Gastrocnemius medialis (tissue), 4 donors: ENCODE results near the gene HLA-DOB.

Source experiments
- CTCF ChIP-seq, 5 experiments: fragments of 450-650 bp in 3 of 5; fragments of 200-600 bp in 2 of 5; sonication (generic) in 2 of 5; IDR thresholded peaks in 4 of 5; conservative IDR thresholded peaks in 1 of 5; 1 replicate in 4 of 5; 2 replicates in 1 of 5; pipeline ENCODE4 v1.5.1; 2016 to 2019; ENCODE audit warnings: antibody characterized with exemption in 5 of 5, mild to moderate bottlenecking in 3 of 5, moderate library complexity in 3 of 5
- POLR2A ChIP-seq, 2 donors: fragments of 450-650 bp; IDR thresholded peaks; one replicate each; pipeline ENCODE4 v1.6.1; 2017; ENCODE audit warnings: antibody characterized with exemption in 2 of 2, mild to moderate bottlenecking in 2 of 2, moderate library complexity in 2 of 2

GRCh38 chr6:32851025-32851424 is 34.2 kb upstream of the HLA-DOB start:
- no peak for TF ChIP-seq CTCF (IDR thresholded peaks at IDR 0.05 in 4 of 5, conservative IDR thresholded peaks at IDR 0.05 in 1 of 5)
- TF ChIP-seq POLR2A (IDR thresholded peaks at IDR 0.05), result no peak
